Lung (tissue), 12 donors: ENCODE data around the gene COL11A1. TPM values are rescaled to one million over a fixed set of nuclear protein-coding genes. Genes with fewer than 3 reads are reported as not detected.
"Not testable (repeated sequence)": the region's sequence is repeated elsewhere in the genome, so short reads cannot be mapped to it uniquely, and the experiment has no call there.

Source experiments
- ATAC-seq: fragments of 200-7000 bp; cut with Tn5 transposase; one replicate; pipeline ENCODE4 v1.9.1; 2020; ENCODE audit warnings: moderate number of reproducible peaks; ENCODE audit not compliant: insufficient read depth, low FRiP score
- DNase-seq, 3 donors: peaks; one replicate each; pipeline ENCODE4 v3.0.0-alpha.2; 2013 to 2017
- H3K27ac ChIP-seq, 2 donors: one replicate each; pipeline ENCODE4 v1.5.1; 2013; ENCODE audit warnings: mild to moderate bottlenecking in 2 of 2, moderate library complexity in 2 of 2, control low read depth in 1 of 2, inconsistent platforms in 1 of 2, low read depth in 1 of 2, low read length in 1 of 2
- H3K27me3 ChIP-seq, 3 donors: one replicate each; pipeline ENCODE4 v1.5.1; 2013; ENCODE audit warnings: low read length in 2 of 3; ENCODE audit not compliant: control insufficient read depth in 3 of 3, insufficient read depth in 3 of 3
- H3K36me3 ChIP-seq, 4 donors: one replicate each; pipeline ENCODE4 v1.5.1; 2013; ENCODE audit warnings: low read length in 4 of 4, mild to moderate bottlenecking in 1 of 4, moderate library complexity in 1 of 4; ENCODE audit not compliant: control insufficient read depth in 4 of 4, insufficient read depth in 4 of 4
- H3K4me1 ChIP-seq, 5 donors: one replicate each; pipeline ENCODE4 v1.5.1; 2013; ENCODE audit warnings: low read length in 5 of 5, mild to moderate bottlenecking in 2 of 5, moderate library complexity in 1 of 5; ENCODE audit not compliant: control insufficient read depth in 5 of 5, insufficient read depth in 5 of 5
- H3K4me3 ChIP-seq: one replicate; pipeline ENCODE4 v1.5.1; 2013; ENCODE audit warnings: mild to moderate bottlenecking, control low read depth, moderate library complexity
- H3K9ac ChIP-seq, 2 donors: one replicate each; pipeline ENCODE4 v1.5.1; 2013; ENCODE audit warnings: low read length in 2 of 2, control low read depth in 1 of 2; ENCODE audit not compliant: insufficient read depth in 1 of 2
- H3K9me3 ChIP-seq, 4 donors: one replicate each; pipeline ENCODE4 v1.5.1; 2013; ENCODE audit warnings: low read length in 3 of 4, mild to moderate bottlenecking in 1 of 4, moderate library complexity in 1 of 4; ENCODE audit not compliant: control insufficient read depth in 4 of 4, insufficient read depth in 3 of 4
- WGBS, 2 donors: extraction: QIAGEN DNeasy Blood & Tissue Kit; methylation state at CpG; one replicate each; pipeline ENCODE4 v1.1.7; 2013; 5-methylcytosine and 5-hydroxymethylcytosine counted together
- polyA plus RNA-seq, 2 donors: library from polyadenylated mRNA; stranded (reverse); fragments of 200-250 nt; gene quantifications; one replicate each; pipeline ENCODE4 v1.2.1, GENCODE V29; 2013
- total RNA-seq, 2 donors: library from RNA; depleted of rRNA in 1 of 2; stranded (reverse); fragments of >200 nt in 1 of 2; gene quantifications; one replicate each; pipeline ENCODE4 v1.2.1, GENCODE V29; 2014 to 2021
- TF ChIP-seq, protein P1 (sequence below): IDR thresholded peaks from 2 replicates; pipeline ENCODE4 v1.5.1; 2012; ENCODE audit warnings: mild to moderate bottlenecking; ENCODE audit errors: control extremely low read depth, extremely low read depth
- donor health status: control.
- donor health status: control.
- donor health status: Bipolar disorder and iron deficiency.
- donor health status: healthy.
- donor health status: DM: yes; HTN: yes; CAD: no.

COL11A1 gene
- total and polyA plus RNA-seq, 4 donors: 0.33 to 7.5 (median 0.70) TPM

DNA sequence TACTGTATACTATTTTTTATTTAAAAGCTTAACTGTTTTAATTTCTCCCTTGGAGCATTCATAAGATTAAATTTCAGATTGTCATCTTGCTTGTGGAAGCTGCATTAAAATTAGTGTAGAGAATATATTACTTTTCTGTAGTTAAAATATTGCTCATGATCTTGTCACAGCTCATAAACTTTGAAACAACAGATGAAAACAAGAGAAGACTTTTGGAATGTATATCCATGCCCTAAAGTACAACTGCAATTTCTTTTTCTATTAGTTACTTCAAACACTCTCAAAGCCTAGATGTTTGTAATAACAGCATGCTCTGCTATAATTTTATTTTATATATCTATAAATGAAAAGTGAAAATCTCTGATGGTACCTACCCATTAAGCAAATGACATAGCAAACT lies 155.9 kb downstream of the COL11A1 start:
- no peaks in the 10 kb centered on the region for H3K27me3 ChIP-seq
- H3K4me1 ChIP-seq: no peaks in the 10 kb centered on the region
- no peak overlapping the region for H3K9ac ChIP-seq
- H3K27ac ChIP-seq: no peak overlapping the region
- TF ChIP-seq, protein P1, sequence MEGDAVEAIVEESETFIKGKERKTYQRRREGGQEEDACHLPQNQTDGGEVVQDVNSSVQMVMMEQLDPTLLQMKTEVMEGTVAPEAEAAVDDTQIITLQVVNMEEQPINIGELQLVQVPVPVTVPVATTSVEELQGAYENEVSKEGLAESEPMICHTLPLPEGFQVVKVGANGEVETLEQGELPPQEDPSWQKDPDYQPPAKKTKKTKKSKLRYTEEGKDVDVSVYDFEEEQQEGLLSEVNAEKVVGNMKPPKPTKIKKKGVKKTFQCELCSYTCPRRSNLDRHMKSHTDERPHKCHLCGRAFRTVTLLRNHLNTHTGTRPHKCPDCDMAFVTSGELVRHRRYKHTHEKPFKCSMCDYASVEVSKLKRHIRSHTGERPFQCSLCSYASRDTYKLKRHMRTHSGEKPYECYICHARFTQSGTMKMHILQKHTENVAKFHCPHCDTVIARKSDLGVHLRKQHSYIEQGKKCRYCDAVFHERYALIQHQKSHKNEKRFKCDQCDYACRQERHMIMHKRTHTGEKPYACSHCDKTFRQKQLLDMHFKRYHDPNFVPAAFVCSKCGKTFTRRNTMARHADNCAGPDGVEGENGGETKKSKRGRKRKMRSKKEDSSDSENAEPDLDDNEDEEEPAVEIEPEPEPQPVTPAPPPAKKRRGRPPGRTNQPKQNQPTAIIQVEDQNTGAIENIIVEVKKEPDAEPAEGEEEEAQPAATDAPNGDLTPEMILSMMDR: no peak
- no peaks in the 10 kb centered on the region for H3K9me3 ChIP-seq
- no peak for DNase-seq
- ATAC-seq: no peak
- H3K4me3 ChIP-seq: no peak overlapping the region
- H3K36me3 ChIP-seq: no peaks in the 10 kb centered on the region

DNA sequence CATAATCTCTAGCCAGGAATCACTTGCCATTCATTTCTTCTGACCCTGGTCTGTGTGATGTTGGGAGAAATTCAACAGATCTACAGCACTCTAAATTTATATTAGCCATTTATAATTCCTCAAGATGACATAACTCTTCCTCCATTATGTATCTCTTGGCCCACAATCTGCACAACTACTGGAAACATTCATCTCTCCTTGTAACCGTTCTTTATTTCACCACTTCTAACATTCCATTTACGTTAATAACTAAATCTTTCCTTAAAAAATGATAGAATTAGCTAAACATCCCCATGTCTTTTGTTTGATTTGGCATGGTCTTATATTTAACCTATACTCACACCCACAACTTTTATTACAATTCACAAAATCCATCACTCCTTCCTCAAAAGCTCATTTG lies 166.0 kb downstream of the COL11A1 start:
- no peak overlapping the region for H3K9ac ChIP-seq
- TF ChIP-seq, protein P1: no peak
- DNase-seq (no peak), ATAC-seq (no peak)
- no peaks in the 10 kb centered on the region for H3K4me1 ChIP-seq
- no peaks in the 10 kb centered on the region for H3K9me3 ChIP-seq
- H3K27ac ChIP-seq: no peak overlapping the region
- no peaks in the 10 kb centered on the region for H3K27me3 ChIP-seq
- no peak overlapping the region for H3K4me3 ChIP-seq
- 76 to 81% methylated on average over 2 of the region's 2 CpGs for WGBS, 2 donors
- H3K36me3 ChIP-seq: no peaks in the 10 kb centered on the region

DNA sequence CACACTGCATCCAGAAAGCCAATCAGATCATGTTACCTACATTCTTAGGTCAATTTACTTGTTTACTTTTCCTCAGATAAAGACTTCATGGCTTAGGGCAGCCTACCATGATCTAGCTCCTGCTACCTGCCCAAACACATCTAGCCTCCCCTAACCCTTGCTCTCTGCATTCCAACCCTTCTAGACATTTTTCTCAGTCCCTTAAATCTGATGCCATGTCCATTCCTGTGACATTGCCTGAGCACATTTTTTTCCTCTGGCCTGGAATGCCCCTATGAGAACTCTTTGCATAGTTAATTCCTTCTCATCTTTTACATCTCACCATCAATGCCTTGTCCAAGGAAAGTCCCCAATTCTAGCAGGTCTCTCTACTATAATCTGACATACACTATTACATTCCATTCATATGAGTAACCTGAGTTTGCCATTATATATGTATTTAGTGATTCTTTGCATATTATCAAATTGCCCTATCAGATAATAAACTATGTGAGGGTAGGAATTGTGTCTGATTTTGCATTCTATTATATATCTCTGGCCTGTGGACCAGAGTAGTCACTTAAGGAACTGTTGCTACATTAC lies 166.9 kb downstream of the COL11A1 start:
- H3K27me3 ChIP-seq: no peaks in the 10 kb centered on the region
- no peak overlapping the region for H3K4me3 ChIP-seq
- DNase-seq: no peak
- ATAC-seq: no peak
- no peak overlapping the region for H3K27ac ChIP-seq
- H3K4me1 ChIP-seq: no peaks in the 10 kb centered on the region
- no peak overlapping the region for H3K9ac ChIP-seq
- no peaks in the 10 kb centered on the region for H3K36me3 ChIP-seq
- TF ChIP-seq, protein P1: no peak
- H3K9me3 ChIP-seq: no peaks in the 10 kb centered on the region

DNA sequence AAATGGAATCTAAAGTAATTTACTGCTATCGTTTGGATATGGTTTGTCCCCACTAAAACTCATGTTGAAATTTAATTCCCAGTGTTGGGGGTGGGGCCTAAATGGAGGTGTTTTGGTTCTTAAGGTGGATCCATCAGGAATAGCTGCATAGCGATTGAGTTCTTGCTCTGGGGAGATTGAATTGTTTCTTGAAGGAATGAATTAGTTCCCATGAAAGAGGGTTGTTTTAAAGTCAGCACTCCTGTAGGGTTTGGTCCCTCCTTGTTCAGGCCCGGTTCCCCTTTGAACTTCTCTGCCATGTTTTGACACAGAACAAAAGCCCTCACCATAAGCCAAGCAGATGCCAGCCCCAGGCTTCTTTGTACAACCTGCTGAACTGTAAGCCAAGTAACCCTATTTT lies 170.9 kb downstream of the COL11A1 start:
- no peaks in the 10 kb centered on the region for H3K4me1 ChIP-seq
- 69 to 70% methylated on average over 3 of the region's 3 CpGs for WGBS, 2 donors
- H3K9ac ChIP-seq: no peak overlapping the region
- ATAC-seq (no peak), DNase-seq (no peak)
- no peaks in the 10 kb centered on the region for H3K9me3 ChIP-seq
- H3K4me3 ChIP-seq: no peak overlapping the region
- H3K27ac ChIP-seq: no peak overlapping the region
- TF ChIP-seq, protein P1: no peak
- H3K27me3 ChIP-seq: no peaks in the 10 kb centered on the region
- no peaks in the 10 kb centered on the region for H3K36me3 ChIP-seq

DNA sequence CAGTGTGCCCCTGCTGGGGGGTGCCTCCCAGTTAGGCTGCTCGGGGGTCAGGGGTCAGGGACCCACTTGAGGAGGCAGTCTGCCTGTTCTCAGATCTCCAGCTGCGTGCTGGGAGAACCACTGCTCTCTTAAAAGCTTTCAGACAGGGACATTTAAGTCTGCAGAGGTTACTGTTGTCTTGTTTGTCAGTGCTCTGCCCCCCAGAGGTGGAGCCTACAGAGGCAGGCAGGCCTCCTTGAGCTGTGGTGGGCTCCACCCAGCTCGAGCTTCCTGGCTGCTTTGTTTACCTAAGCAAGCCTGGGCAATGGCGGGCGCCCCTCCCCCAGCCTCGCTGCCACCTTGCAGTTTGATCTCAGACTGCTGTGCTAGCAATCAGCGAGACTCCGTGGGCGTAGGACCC lies 175.0 kb downstream of the COL11A1 start:
- H3K36me3 ChIP-seq, H3K4me1 ChIP-seq, H3K9ac ChIP-seq, H3K27me3 ChIP-seq, H3K4me3 ChIP-seq, ATAC-seq, H3K27ac ChIP-seq, DNase-seq, H3K9me3 ChIP-seq: not testable (repeated sequence)
- 76 to 80% methylated on average over 4 to 8 of the region's 9 CpGs for WGBS, 2 donors
